ENCODE data around the gene GEN1. TPM values are rescaled to one million over a fixed set of nuclear protein-coding genes. Genes with fewer than 3 reads are reported as not detected.

The GEN1 gene
- total RNA-seq, 4 donors from 2014 or later, result 4.5 to 9.1 (median 5.9) TPM

GRCh38 chr2:17763641-17764333, 9.8 kb downstream of the GEN1 start:
- no peak for TF ChIP-seq CTCF (IDR thresholded peaks at IDR 0.05; ENCODE audit: low read depth)

- TF ChIP-seq CTCF (IDR thresholded peaks at IDR 0.05; ENCODE audit: low read depth), result no peak
These were observed 11.5 kb downstream of the GEN1 start for GRCh38 chr2:17765398-17765797.

- TF ChIP-seq CTCF (IDR thresholded peaks at IDR 0.05; ENCODE audit: low read depth), result no peak
These were observed 15.0 kb downstream of the GEN1 start for GRCh38 chr2:17768894-17769293.

- TF ChIP-seq CTCF (IDR thresholded peaks at IDR 0.05; ENCODE audit: low read depth), result no peak
These were observed 18.0 kb downstream of the GEN1 start for GRCh38 chr2:17771956-17772355.

GRCh38 chr2:17772532-17772931, 18.6 kb downstream of the GEN1 start:
- no peak for TF ChIP-seq CTCF (IDR thresholded peaks at IDR 0.05; ENCODE audit: low read depth)

- TF ChIP-seq CTCF (IDR thresholded peaks at IDR 0.05; ENCODE audit: low read depth), result no peak
These were observed 26.6 kb downstream of the GEN1 start for GRCh38 chr2:17780546-17780945.

GRCh38 chr2:17781482-17781881, 27.5 kb downstream of the GEN1 start:
- TF ChIP-seq CTCF (IDR thresholded peaks at IDR 0.05; ENCODE audit: low read depth), result no peak
